ENCODE measurements around the gene C2CD4D. TPM values are rescaled to one million over a fixed set of nuclear protein-coding genes. Genes with fewer than 3 reads are reported as not detected.

Gene C2CD4D
- total RNA-seq, 1 experiment from 2014 or later = 0.79 TPM

DNA sequence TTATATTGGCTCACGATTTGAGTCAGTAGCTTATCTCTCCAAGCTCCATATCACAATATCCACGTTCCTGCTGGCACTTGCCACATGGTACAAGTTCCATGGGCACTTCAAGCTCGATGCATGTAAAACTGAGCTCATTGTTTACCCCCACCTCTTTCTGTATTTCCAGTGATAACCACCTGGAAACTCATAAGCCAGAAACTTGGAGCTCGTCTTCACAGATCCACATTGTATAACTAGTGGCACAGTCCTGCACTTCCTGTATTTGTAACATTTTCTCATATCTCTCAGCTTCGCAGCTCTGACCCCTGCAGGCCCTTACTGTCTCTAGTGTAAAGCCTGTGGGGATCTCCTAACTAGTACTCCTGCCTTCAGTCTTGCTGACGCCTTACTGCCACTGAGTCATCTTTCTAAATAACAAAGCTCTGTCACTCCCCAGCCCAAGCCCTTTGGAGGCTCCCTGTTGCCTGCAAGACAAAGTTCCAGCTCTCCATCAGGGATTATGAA is 6.5 kb upstream of the C2CD4D start:
- peaks cover 0 to 13% (median 0%) of the 10 kb centered on the region in 3 experiments; a peak in 1 of 7 replicates for H3K36me3 Mint-ChIP-seq (ENCODE audit: insufficient read depth in 1 of 3, low read depth in 3 of 3)
- H3K27ac Mint-ChIP-seq = peak overlapping the region; percentile 17 to 92 (median 29); a peak in 5 of 7 replicates
- Histone ChIP-seq H3K4me2 (ENCODE audit: insufficient read depth, insufficient read length, low read length) (no peak overlapping the region), H2BK5ac (ENCODE audit: insufficient read length, low read length) (no peak overlapping the region), H3K14ac (ENCODE audit: insufficient read depth, low read length) (no peak overlapping the region), H3K79me1 (ENCODE audit: insufficient read depth, low read depth, low read length, poor library complexity, severe bottlenecking) (no peaks in the 10 kb centered on the region), H3K9ac (ENCODE audit: extremely low read depth, insufficient read length, low read length) (no peak overlapping the region), H3T11ph (ENCODE audit: low read length) (no peak overlapping the region), H3K27ac (ENCODE audit: insufficient read length, low read depth, low read length) (no peak overlapping the region), H3K79me2 (ENCODE audit: insufficient read depth, low read length) (no peaks in the 10 kb centered on the region), H3K9me3 (ENCODE audit: control insufficient read depth, low read depth, low read length) (no peaks in the 10 kb centered on the region), H2BK20ac (ENCODE audit: low read depth, low read length, poor library complexity, severe bottlenecking) (no peak overlapping the region), H3K27me3 (ENCODE audit: insufficient read depth, low read length) (no peaks in the 10 kb centered on the region), H3K23me2 (ENCODE audit: insufficient read length, low read depth, low read length, poor library complexity, severe bottlenecking) (no peaks in the 10 kb centered on the region), H2BK12ac (ENCODE audit: insufficient read length, low read depth, low read length) (no peak overlapping the region), H3K4ac (ENCODE audit: low read depth, low read length) (no peak overlapping the region), H4K91ac (ENCODE audit: insufficient read length, low read depth, low read length) (no peak overlapping the region), H4K5ac (ENCODE audit: insufficient read length, low read depth, low read length) (no peak overlapping the region), H3K4me1 (ENCODE audit: insufficient read depth, low read length) (peaks cover 3% of the 10 kb centered on the region; the same call in 1 of the 2 replicates), H2AFZ (ENCODE audit: low read length) (no peak overlapping the region), H2AK5ac (ENCODE audit: insufficient read length, low read length) (no peak overlapping the region), H2BK120ac (ENCODE audit: low read depth, low read length, poor library complexity, severe bottlenecking) (no peak overlapping the region), H2BK15ac (ENCODE audit: low read depth, low read length) (no peak overlapping the region), H3K18ac (ENCODE audit: insufficient read length, low read depth, low read length) (no peak overlapping the region), H3K23ac (ENCODE audit: insufficient read length, low read depth, low read length) (no peak overlapping the region), H3K56ac (ENCODE audit: insufficient read length, low read depth, low read length) (no peak overlapping the region), H4K8ac (replicated peaks; ENCODE audit: insufficient read length, low read depth, low read length) (no peak overlapping the region), H4K20me1 (ENCODE audit: control insufficient read depth, insufficient read depth, insufficient read length) (no peaks in the 10 kb centered on the region)
- H3K27me3 Mint-ChIP-seq (ENCODE audit: low read depth) = peaks cover 31% of the 10 kb centered on the region
- DNase-seq = peak; percentile 68
- H3K9me3 Mint-ChIP-seq = no peaks in the 10 kb centered on the region
- TF ChIP-seq, protein P1, sequence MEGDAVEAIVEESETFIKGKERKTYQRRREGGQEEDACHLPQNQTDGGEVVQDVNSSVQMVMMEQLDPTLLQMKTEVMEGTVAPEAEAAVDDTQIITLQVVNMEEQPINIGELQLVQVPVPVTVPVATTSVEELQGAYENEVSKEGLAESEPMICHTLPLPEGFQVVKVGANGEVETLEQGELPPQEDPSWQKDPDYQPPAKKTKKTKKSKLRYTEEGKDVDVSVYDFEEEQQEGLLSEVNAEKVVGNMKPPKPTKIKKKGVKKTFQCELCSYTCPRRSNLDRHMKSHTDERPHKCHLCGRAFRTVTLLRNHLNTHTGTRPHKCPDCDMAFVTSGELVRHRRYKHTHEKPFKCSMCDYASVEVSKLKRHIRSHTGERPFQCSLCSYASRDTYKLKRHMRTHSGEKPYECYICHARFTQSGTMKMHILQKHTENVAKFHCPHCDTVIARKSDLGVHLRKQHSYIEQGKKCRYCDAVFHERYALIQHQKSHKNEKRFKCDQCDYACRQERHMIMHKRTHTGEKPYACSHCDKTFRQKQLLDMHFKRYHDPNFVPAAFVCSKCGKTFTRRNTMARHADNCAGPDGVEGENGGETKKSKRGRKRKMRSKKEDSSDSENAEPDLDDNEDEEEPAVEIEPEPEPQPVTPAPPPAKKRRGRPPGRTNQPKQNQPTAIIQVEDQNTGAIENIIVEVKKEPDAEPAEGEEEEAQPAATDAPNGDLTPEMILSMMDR (conservative IDR thresholded peaks at IDR 0.05) = peak; percentile 42; the same call in 2 of the 3 replicates
- H3K4me1 Mint-ChIP-seq = peaks cover 20 to 26% of the 10 kb centered on the region in 2 experiments
- peak overlapping the region in 1 of 2 experiments; percentile 6; a peak in 1 of 5 replicates for H3K4me3 Mint-ChIP-seq
- no CpG with 5 or more reads among the region's 6 CpGs for WGBS (ENCODE audit: extremely low coverage, insufficient read length, low lambda C conversion rate)

All from H9 (cell line).